ENCODE results near the gene DNAJC11.
"Not testable (repeated sequence)": the region's sequence is repeated elsewhere in the genome, so short reads cannot be mapped to it uniquely, and the experiment has no call there.

The DNAJC11 gene

GRCh38 chr1:6699915-6700314 lies 1.7 kb downstream of the DNAJC11 start:
- not testable (repeated sequence) for DNase-seq (ENCODE audit: low read depth in 2 of 2)

GRCh38 chr1:6695868-6696267 lies 5.7 kb downstream of the DNAJC11 start:
- DNase-seq (ENCODE audit: low read depth in 2 of 2): no peak

GRCh38 chr1:6694121-6694713 lies 7.4 kb downstream of the DNAJC11 start:
- DNase-seq (ENCODE audit: low read depth in 2 of 2): no peak

GRCh38 chr1:6692956-6693355 lies 8.7 kb downstream of the DNAJC11 start:
- no peak for DNase-seq (ENCODE audit: low read depth in 2 of 2)

- DNase-seq (ENCODE audit: low read depth in 2 of 2): no peak
Measured at GRCh38 chr1:6691507-6691906, 10.1 kb downstream of the DNAJC11 start.

- DNase-seq (ENCODE audit: low read depth in 2 of 2): no peak
Measured at GRCh38 chr1:6690186-6690585, 11.4 kb downstream of the DNAJC11 start.

GRCh38 chr1:6688757-6689156 lies 12.9 kb downstream of the DNAJC11 start:
- DNase-seq (ENCODE audit: low read depth in 2 of 2): no peak

- DNase-seq (ENCODE audit: low read depth in 2 of 2): no peak
Measured at GRCh38 chr1:6688001-6688400, 13.6 kb downstream of the DNAJC11 start.

- no peak for DNase-seq (ENCODE audit: low read depth in 2 of 2)
Measured at GRCh38 chr1:6686294-6686693, 15.3 kb downstream of the DNAJC11 start.

- no peak for DNase-seq (ENCODE audit: low read depth in 2 of 2)
Measured at GRCh38 chr1:6685381-6685780, 16.2 kb downstream of the DNAJC11 start.

- DNase-seq (ENCODE audit: low read depth in 2 of 2): no peak
Measured at GRCh38 chr1:6683434-6683833, 18.2 kb downstream of the DNAJC11 start.

GRCh38 chr1:6675941-6676340 lies 25.7 kb downstream of the DNAJC11 start:
- DNase-seq (ENCODE audit: low read depth in 2 of 2): no peak

GRCh38 chr1:6674771-6675170 lies 26.8 kb downstream of the DNAJC11 start:
- no peak for DNase-seq (ENCODE audit: low read depth in 2 of 2)

GRCh38 chr1:6673816-6674398 lies 27.7 kb downstream of the DNAJC11 start:
- DNase-seq (ENCODE audit: low read depth in 2 of 2): no peak

GRCh38 chr1:6672558-6672957 lies 29.1 kb downstream of the DNAJC11 start:
- DNase-seq (ENCODE audit: low read depth in 2 of 2): no peak

- DNase-seq (ENCODE audit: low read depth in 2 of 2): no peak
Measured at GRCh38 chr1:6668503-6668902, 33.1 kb downstream of the DNAJC11 start.

- no peak for DNase-seq (ENCODE audit: low read depth in 2 of 2)
Measured at GRCh38 chr1:6667139-6667538, 34.5 kb downstream of the DNAJC11 start.

GRCh38 chr1:6666696-6667095 lies 34.9 kb downstream of the DNAJC11 start:
- no peak for DNase-seq (ENCODE audit: low read depth in 2 of 2)

GRCh38 chr1:6662468-6662867 lies 39.1 kb downstream of the DNAJC11 start:
- DNase-seq (ENCODE audit: low read depth in 2 of 2): not testable (repeated sequence)

- DNase-seq (ENCODE audit: low read depth in 2 of 2): no peak
Measured at GRCh38 chr1:6660415-6661049, 41.1 kb downstream of the DNAJC11 start.

GRCh38 chr1:6658359-6659060 lies 43.1 kb downstream of the DNAJC11 start:
- no peak for DNase-seq (ENCODE audit: low read depth in 2 of 2)

GRCh38 chr1:6657138-6657537 lies 44.5 kb downstream of the DNAJC11 start:
- no peak for DNase-seq (ENCODE audit: low read depth in 2 of 2)
